GM19240 (cell line): Measurements from ENCODE around the gene SSBP2.
"Not testable (repeated sequence)": the region's sequence is repeated elsewhere in the genome, so short reads cannot be mapped to it uniquely, and the experiment has no call there.

Experiments used
- DNase-seq: peaks from one replicate; pipeline ENCODE4 v3.0.0; 2011; ENCODE audit warnings: low spot score; ENCODE audit not compliant: insufficient read length

Gene SSBP2

GRCh38 chr5:81665795-81666194 lies 85.1 kb downstream of the SSBP2 start:
- no peak for DNase-seq

DNA sequence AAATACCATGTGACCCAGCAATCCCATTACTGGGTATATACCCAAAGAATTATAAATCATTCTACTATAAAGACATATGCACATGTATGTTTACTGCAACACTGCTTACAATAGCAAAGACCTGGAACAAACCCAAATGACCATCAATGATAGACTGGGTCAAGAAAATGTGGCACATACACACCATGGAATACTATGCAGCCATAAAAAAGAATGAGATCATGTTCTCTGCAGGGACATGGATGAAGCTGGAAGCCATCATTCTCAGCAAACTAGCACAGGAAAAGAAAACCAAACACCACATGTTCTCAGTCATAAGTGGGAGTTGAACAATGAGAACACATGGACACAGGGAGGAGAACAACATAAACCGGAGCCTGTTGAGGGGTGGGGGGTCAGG lies 90.3 kb downstream of the SSBP2 start:
- DNase-seq, result not testable (repeated sequence)

DNA sequence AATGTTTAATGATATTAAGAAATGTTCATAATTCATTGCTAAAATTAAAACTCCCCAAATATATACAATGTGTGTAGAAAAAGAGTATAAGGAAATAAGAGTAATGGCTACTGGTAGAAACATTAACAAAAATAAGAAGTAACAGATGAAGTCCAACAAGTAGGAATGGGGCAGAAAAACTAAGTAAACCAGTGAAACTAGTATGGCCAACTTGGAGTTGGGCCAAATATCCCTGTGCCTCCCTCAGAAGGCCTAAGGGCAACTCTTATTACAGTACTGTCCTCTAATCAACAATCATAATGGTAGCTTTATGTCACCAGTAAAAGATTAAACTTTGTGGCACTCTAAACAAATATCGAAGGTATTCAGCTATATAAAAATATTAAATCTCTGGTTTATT lies 93.5 kb downstream of the SSBP2 start:
- no peak for DNase-seq

DNA sequence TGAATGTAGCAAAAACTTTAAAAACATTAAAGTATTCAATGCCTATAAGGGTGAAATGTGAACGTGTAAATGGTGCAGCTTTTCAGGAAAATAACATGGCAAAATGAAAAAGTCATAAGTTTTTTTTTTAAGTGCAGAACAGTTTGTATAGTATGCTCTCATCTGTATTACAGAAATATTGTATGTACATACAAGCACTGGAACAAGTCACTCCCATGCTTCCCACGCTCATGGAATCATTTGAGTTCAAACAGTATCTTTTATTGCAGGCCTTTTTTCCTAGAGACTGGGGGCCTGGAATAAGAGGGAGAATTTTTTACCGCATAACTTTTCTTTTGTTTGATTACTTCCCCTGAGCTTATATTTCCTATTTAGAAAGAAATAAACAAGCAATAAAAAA lies 94.1 kb downstream of the SSBP2 start:
- no peak for DNase-seq

- no peak for DNase-seq
Measured at GRCh38 chr5:81650987-81651386, 99.9 kb downstream of the SSBP2 start.

GRCh38 chr5:81646469-81646995 lies 104.4 kb downstream of the SSBP2 start:
- no peak for DNase-seq

DNA sequence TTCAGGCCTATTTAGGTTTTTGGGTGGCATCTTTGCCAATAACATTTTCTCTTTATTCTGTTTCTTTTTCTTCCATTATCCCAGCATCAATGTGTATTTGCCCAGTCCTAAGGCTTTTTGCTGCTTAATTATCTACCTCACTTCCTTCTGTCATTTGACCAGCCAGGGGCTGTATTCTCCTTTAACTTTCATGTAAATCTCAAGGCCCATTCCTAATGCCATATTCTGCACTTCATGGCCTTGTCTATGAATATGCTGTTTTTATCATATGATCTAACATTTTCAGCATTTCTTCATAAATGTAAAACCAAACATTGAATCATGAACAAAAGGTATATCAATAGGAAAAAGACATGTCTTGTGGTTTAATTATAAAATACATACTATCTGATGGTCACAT lies 108.7 kb downstream of the SSBP2 start:
- no peak for DNase-seq

DNA sequence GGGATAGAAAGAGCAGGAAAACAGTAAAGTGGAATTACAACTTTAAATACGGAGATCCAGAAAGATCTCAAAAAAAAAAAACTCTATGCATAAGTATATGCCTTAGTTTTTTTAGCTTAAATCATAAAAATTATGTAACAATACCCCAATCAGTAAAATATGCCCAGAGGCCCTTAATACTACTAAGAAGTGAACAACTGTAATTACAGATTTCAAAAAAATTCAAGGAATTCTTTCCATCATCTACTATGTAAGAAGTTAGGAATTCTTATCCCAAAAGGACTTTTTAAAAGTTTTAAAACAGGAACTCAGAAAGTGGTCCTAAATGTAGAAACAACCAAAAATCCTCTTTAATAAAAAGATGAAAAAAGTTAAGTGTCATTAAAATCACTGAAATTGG lies 111.3 kb downstream of the SSBP2 start:
- DNase-seq, result no peak

DNA sequence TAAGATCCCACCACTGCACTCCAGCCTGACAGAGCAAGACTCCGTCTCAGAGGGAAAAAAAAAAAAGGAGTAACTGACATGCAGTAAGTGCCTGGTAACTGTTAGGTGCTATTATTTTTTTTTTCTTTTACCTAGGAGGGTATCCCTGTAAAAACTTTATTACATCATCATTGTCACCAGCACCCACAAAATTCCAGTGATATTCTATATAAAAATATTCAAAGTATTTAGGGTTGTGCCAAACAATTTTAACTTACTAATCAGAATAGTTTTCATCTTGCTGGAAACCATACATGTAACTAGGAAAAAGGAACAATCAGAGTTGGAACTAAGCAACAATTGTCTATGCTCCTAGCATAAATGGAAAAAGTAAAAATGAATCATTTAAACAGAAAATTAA lies 112.4 kb downstream of the SSBP2 start:
- no peak for DNase-seq

DNA sequence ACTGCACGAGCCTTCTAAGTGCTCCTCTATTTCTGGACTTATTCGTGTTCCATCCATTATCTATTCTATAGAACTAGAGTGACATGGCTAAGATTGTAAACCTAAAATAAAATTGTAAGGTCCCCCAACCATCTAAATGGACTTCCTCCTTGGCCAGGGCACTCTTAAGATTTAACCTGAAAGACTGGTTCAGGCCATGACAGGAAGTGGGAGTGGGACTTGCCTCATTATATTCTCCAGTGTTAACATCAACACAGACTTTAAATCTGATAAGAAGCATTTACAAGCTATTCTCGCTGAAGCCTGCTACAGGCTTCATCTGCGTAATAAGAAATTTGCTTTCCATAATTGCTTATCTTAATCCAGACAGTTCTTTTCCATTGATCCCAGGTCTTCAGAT lies 117.0 kb downstream of the SSBP2 start:
- no peak for DNase-seq

DNA sequence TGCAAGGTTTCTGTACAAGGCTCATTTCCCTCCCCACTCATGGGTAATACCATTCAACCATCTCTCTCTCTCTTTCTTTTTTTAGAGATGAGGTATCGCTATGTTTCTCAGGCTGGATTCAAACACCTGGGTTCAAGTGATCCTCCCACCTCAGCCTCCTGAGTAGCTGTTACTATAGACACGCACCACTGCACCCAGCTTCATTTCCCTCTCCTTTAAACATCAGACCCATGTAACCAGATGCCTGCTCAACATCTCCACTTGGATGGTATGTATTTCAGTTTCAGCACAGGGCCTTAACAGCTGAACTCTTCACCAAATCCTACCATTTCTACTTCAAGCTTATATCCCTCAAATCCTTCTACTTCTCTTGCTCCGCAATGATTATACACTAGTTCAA lies 117.4 kb downstream of the SSBP2 start:
- DNase-seq, result no peak

- DNase-seq, result no peak
Measured at GRCh38 chr5:81632679-81633078, 118.2 kb downstream of the SSBP2 start.

DNA sequence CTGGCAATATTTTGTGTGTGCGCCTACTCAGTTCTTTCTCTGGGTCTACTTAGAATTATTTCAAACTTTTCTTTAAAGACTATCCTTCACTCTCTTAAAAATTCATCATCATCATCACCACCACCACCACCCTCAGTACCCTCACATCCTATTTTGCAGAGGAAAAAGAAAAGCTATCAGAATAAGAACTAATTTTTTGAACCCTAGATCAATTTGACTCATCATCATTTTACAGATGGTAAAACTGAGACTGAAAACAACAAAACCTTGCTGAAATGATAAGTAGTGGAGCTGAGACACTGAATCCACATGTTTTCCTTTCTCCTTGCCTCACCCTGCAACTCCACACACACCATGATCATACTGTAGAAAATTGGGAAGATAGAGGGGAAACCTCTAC lies 119.3 kb downstream of the SSBP2 start:
- DNase-seq, result no peak

GRCh38 chr5:81631124-81631523 lies 119.8 kb downstream of the SSBP2 start:
- no peak for DNase-seq

DNA sequence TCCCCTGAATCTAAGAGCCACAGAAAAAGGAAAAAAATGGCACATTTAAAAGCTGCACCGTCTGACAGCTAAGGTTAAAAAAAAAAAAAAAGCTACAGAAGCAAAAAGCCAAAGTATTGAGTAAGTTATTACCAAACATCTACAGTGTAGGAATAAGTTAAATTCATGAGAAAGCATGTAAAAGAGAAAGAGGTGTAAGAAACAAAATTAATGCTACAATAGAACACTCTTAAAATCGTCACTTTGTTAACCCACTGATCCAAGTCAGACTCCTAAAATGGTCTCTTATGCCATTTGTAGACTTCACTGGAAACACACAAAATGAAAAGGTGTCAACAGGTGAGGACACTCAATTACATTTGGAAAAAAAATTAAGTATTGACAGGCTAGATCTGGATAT lies 120.2 kb downstream of the SSBP2 start:
- DNase-seq, result no peak

GRCh38 chr5:81629986-81630385 lies 120.9 kb downstream of the SSBP2 start:
- DNase-seq, result no peak

- not testable (repeated sequence) for DNase-seq
Measured at GRCh38 chr5:81628061-81628460, 122.8 kb downstream of the SSBP2 start.

DNA sequence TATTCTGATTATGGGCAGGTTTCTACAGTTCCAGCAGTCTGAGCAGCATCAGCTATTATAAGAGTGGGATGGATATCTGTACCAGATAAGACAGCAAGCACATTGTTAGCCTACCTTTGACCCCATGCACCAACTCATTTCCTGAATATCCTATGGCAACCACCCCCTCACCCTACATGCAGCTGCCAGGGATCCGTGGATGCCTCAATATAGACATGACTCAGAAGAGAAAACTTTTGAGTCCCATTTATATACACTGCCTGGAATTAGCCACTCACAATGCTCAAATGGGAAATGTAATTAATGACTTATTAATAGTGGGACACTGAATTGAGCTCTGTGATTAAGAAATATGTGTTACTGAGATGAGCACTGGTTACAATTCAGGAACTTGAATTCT lies 124.4 kb downstream of the SSBP2 start:
- no peak for DNase-seq

GRCh38 chr5:81609810-81610375 lies 141.0 kb downstream of the SSBP2 start:
- DNase-seq, result no peak

- DNase-seq, result no peak
Measured at GRCh38 chr5:81608976-81609375, 141.9 kb downstream of the SSBP2 start.

- no peak for DNase-seq
Measured at GRCh38 chr5:81607693-81608092, 143.2 kb downstream of the SSBP2 start.

GRCh38 chr5:81606150-81606549 lies 144.7 kb downstream of the SSBP2 start:
- DNase-seq, result no peak

DNA sequence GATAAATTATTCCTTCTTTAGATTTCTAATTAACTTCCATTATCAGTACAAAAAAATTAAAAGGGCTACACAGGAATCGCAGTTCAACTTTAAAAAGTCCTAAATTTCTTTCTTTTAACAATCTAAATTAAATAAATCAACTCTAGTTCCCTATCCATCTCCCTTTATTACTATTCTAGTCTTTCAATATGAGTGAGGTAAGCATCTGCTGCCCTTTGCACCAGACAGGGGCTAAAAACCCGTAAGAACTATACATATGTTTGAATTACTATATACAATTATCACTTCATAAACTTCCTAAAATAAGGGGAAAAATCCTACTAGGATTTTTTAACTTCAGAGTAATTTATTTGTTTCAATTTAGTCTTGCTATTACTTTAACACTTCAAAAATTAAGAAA lies 145.6 kb downstream of the SSBP2 start:
- DNase-seq, result no peak

GRCh38 chr5:81604193-81604592 lies 146.7 kb downstream of the SSBP2 start:
- no peak for DNase-seq
